HEK293 (cell line): ENCODE results near the gene CAMK1.

Experiments
- CTCF ChIA-PET: fragments of 350-600 bp; formaldehyde crosslinking; extraction: SDS; loops from one replicate; lab custom pipeline; 2021; ENCODE audit warnings: antibody characterized with exemption; lab: Yijun Ruan, JAX
- POLR2A ChIA-PET: fragments of 300-600 bp; formaldehyde crosslinking; extraction: SDS; loops from one replicate; lab custom pipeline; 2020; ENCODE audit warnings: antibody characterized with exemption, inconsistent platforms; lab: Yijun Ruan, JAX
- H3K27ac ChIP-seq: fragments of 200-500 bp; sonication (Bioruptor generic); 2 replicates; pipeline ENCODE4 v1.5.1; 2014; ENCODE audit warnings: low read depth, low read length, control low read depth, inconsistent platforms; ENCODE audit errors: extremely low read depth
- H3K36me3 ChIP-seq, 2 experiments: fragments of 200-500 bp in 1 of 2; sonication (Bioruptor generic) in 1 of 2; 1 replicate in 1 of 2; 2 replicates in 1 of 2; pipeline ENCODE4 v1.5.1; 2014 to 2017; ENCODE audit warnings: inconsistent platforms in 2 of 2, low read length in 2 of 2; ENCODE audit not compliant: control insufficient read depth in 2 of 2, insufficient read depth in 1 of 2
- H3K4me1 ChIP-seq: fragments of 200-500 bp; sonication (Bioruptor generic); 2 replicates; pipeline ENCODE4 v1.5.1; 2014; ENCODE audit warnings: mild to moderate bottlenecking, low read length, inconsistent platforms; ENCODE audit not compliant: control insufficient read depth, insufficient read depth
- H3K4me3 ChIP-seq: 2 replicates; pipeline ENCODE4 v1.5.1; 2011; ENCODE audit warnings: low read depth, mild to moderate bottlenecking, control low read depth, low read length, moderate library complexity
- H3K9me3 ChIP-seq: fragments of 200-500 bp; sonication (Bioruptor generic); 2 replicates; pipeline ENCODE4 v1.5.1; 2014; ENCODE audit warnings: low read depth, low read length, inconsistent platforms; ENCODE audit not compliant: control insufficient read depth, insufficient read depth
- BCL6B ChIP-seq: fragments of 450-650 bp; formaldehyde crosslinking; IDR thresholded peaks from 2 replicates; pipeline ENCODE4 v1.5.1; 2017; ENCODE audit warnings: missing biosample characterization, missing genetic modification characterization
- GLIS1 ChIP-seq: fragments of 450-650 bp; formaldehyde crosslinking; IDR thresholded peaks from 2 replicates; pipeline ENCODE4 v1.5.1; 2016; ENCODE audit warnings: missing biosample characterization, missing genetic modification characterization
- HOXC10 ChIP-seq: sonication (generic); formaldehyde crosslinking; IDR thresholded peaks from 2 replicates; pipeline ENCODE4 v1.8.1; 2023; ENCODE audit warnings: mild to moderate bottlenecking, missing genetic modification reagents
- HOXD13 ChIP-seq: sonication (generic); formaldehyde crosslinking; IDR thresholded peaks from 2 replicates; pipeline ENCODE4 v1.8.0; 2022; ENCODE audit warnings: missing genetic modification reagents, borderline replicate concordance
- MZF1 ChIP-seq: fragments of 450-650 bp; formaldehyde crosslinking; IDR thresholded peaks from 2 replicates; pipeline ENCODE4 v1.5.1; 2017; ENCODE audit warnings: missing biosample characterization, missing genetic modification characterization, borderline replicate concordance
- PRDM1 ChIP-seq: fragments of 450-650 bp; formaldehyde crosslinking; IDR thresholded peaks from 2 replicates; pipeline ENCODE4; 2016; ENCODE audit warnings: missing biosample characterization, missing genetic modification characterization
- SETDB1 ChIP-seq: IDR thresholded peaks from one replicate; pipeline ENCODE4 v1.6.1; 2017; ENCODE audit warnings: mild to moderate bottlenecking, low read length, moderate library complexity, mixed read lengths; ENCODE audit not compliant: insufficient read length
- SP7 ChIP-seq: fragments of 450-650 bp; formaldehyde crosslinking; IDR thresholded peaks from 2 replicates; pipeline ENCODE4 v1.5.1; 2016; ENCODE audit warnings: missing biosample characterization, missing genetic modification characterization
- ZBTB17 ChIP-seq: fragments of 450-650 bp; formaldehyde crosslinking; IDR thresholded peaks from 2 replicates; pipeline ENCODE4 v1.5.1; 2016; ENCODE audit warnings: missing biosample characterization, missing genetic modification characterization
- ZNF155 ChIP-seq: fragments of 450-650 bp; formaldehyde crosslinking; IDR thresholded peaks from 2 replicates; pipeline ENCODE4 v1.5.1; 2016; ENCODE audit warnings: missing biosample characterization, missing genetic modification characterization
- ZNF174 ChIP-seq: fragments of 450-650 bp; formaldehyde crosslinking; IDR thresholded peaks from 2 replicates; pipeline ENCODE4 v1.5.0; 2017; ENCODE audit warnings: missing biosample characterization, mild to moderate bottlenecking, missing genetic modification characterization
- ZNF2 ChIP-seq: fragments of 450-650 bp; formaldehyde crosslinking; IDR thresholded peaks from 2 replicates; pipeline ENCODE4 v1.5.1; 2016; ENCODE audit warnings: missing biosample characterization, missing genetic modification characterization
- ZNF24 ChIP-seq: fragments of 450-650 bp; formaldehyde crosslinking; IDR thresholded peaks from 2 replicates; pipeline ENCODE4 v1.5.1; 2016; ENCODE audit warnings: missing biosample characterization, missing genetic modification characterization
- ZNF335 ChIP-seq: fragments of 450-650 bp; formaldehyde crosslinking; conservative IDR thresholded peaks from 2 replicates; pipeline ENCODE4 v1.5.1; 2016; ENCODE audit warnings: missing biosample characterization, missing genetic modification characterization
- ZNF426 ChIP-seq: fragments of 450-650 bp; formaldehyde crosslinking; IDR thresholded peaks from 2 replicates; pipeline ENCODE4 v1.5.1; 2017; ENCODE audit warnings: missing biosample characterization, missing genetic modification characterization, mild to moderate bottlenecking, inconsistent platforms, moderate library complexity
- ZNF624 ChIP-seq: fragments of 450-650 bp; formaldehyde crosslinking; IDR thresholded peaks from 2 replicates; pipeline ENCODE4 v1.5.1; 2017; ENCODE audit warnings: missing biosample characterization, missing genetic modification characterization
- ZNF837 ChIP-seq: fragments of 450-650 bp; formaldehyde crosslinking; IDR thresholded peaks from 2 replicates; pipeline ENCODE4 v1.5.1; 2016; ENCODE audit warnings: missing biosample characterization, missing genetic modification characterization
- ZSCAN5A ChIP-seq: fragments of 450-650 bp; formaldehyde crosslinking; IDR thresholded peaks from 2 replicates; pipeline ENCODE4 v1.5.1; 2016; ENCODE audit warnings: missing biosample characterization, missing genetic modification characterization
- TF ChIP-seq, protein P1 (sequence below): fragments of 450-650 bp; formaldehyde crosslinking; IDR thresholded peaks from 2 replicates; pipeline ENCODE4 v1.5.1; 2016; ENCODE audit warnings: missing biosample characterization, missing genetic modification characterization

The CAMK1 gene

GRCh38 chr3:9757427-9757826, 12.3 kb downstream of the CAMK1 start:
- POLR2A ChIA-PET: no interaction called here
- Histone ChIP-seq H3K4me1 (no peaks in the 10 kb centered on the region), H3K4me3 (no peak overlapping the region), H3K27ac (no peak overlapping the region), H3K36me3 (peaks cover 11 to 79% of the 10 kb centered on the region in 2 experiments; a peak in 2 of 3 replicates)
- TF ChIP-seq HOXC10 (CRISPR knock-in tag) (no peak), BCL6B (tag by site-specific recombination) (no peak), HOXD13 (CRISPR knock-in tag) (no peak), ZNF24 (tag by site-specific recombination) (no peak), SP7 (no peak), ZNF174 (tag by site-specific recombination) (no peak), MZF1 (tag by site-specific recombination) (no peak), ZNF2 (tag by site-specific recombination) (no peak), SETDB1 (no peak), ZSCAN5A (tag by site-specific recombination) (no peak), ZNF837 (tag by site-specific recombination) (no peak), ZNF624 (tag by site-specific recombination) (no peak), ZNF335 (no peak), ZNF155 (tag by site-specific recombination) (no peak), ZNF426 (tag by site-specific recombination) (no peak)
- TF ChIP-seq, all 188 proteins: peak for 0
- CTCF ChIA-PET: interaction anchor here (0.7 kb wide), 1 partner anchor 215 kb away, joined by 3 read pairs; no protein-coding TSS in a partner anchor
- no peaks in the 10 kb centered on the region for H3K9me3 ChIP-seq

GRCh38 chr3:9754678-9755077, 15.1 kb downstream of the CAMK1 start:
- no peak overlapping the region for H3K4me3 ChIP-seq
- CTCF ChIA-PET: interaction anchor here (0.6 to 0.7 kb wide), 3 partner anchors 14 to 192 kb away, joined by 3 to 6 read pairs (median 3); no protein-coding TSS in a partner anchor
- POLR2A ChIA-PET: interaction anchor here (1.6 kb wide), 1 partner anchor 17 kb away, joined by 3 read pairs; no protein-coding TSS in a partner anchor
- H3K4me1 ChIP-seq: 0 out of 2 replicates have a peak, but pooled peaks cover 2% of the 10 kb centered on the region
- H3K27ac ChIP-seq: peak overlapping the region; percentile 47; the same call in 1 of the 2 replicates
- H3K36me3 ChIP-seq: peaks cover 7 to 72% of the 10 kb centered on the region in 2 experiments; a peak in 2 of 3 replicates
- TF ChIP-seq ZBTB17 (peak; percentile 75), GLIS1 (tag by site-specific recombination) (peak; percentile 68), PRDM1 (tag by site-specific recombination) (0 out of 2 replicates have a peak, but pooled peaks have one; percentile 21)
- TF ChIP-seq, protein P1, sequence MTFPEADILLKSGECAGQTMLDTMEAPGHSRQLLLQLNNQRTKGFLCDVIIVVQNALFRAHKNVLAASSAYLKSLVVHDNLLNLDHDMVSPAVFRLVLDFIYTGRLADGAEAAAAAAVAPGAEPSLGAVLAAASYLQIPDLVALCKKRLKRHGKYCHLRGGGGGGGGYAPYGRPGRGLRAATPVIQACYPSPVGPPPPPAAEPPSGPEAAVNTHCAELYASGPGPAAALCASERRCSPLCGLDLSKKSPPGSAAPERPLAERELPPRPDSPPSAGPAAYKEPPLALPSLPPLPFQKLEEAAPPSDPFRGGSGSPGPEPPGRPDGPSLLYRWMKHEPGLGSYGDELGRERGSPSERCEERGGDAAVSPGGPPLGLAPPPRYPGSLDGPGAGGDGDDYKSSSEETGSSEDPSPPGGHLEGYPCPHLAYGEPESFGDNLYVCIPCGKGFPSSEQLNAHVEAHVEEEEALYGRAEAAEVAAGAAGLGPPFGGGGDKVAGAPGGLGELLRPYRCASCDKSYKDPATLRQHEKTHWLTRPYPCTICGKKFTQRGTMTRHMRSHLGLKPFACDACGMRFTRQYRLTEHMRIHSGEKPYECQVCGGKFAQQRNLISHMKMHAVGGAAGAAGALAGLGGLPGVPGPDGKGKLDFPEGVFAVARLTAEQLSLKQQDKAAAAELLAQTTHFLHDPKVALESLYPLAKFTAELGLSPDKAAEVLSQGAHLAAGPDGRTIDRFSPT (tag by site-specific recombination): no peak
- no peaks in the 10 kb centered on the region for H3K9me3 ChIP-seq
